ENCODE data around the gene CAMK2B. TPM values are rescaled to one million over a fixed set of nuclear protein-coding genes. Genes with fewer than 3 reads are reported as not detected.

CAMK2B gene
- polyA plus RNA-seq, 2 of the 4 experiments (the other 2 are of a cell fraction): 0.17 TPM; not detected in 1

GRCh38 chr7:44285561-44285960, 39.8 kb downstream of the CAMK2B start:
- H3K9me3 ChIP-seq: no peaks in the 10 kb centered on the region
- POLR2A ChIA-PET: no interaction called here
- no peak for ATAC-seq
- TF ChIP-seq ZC3H11A (IDR thresholded peaks at IDR 0.05) (no peak), MYC (IDR thresholded peaks at IDR 0.05; ENCODE audit: borderline replicate concordance, low read length) (no peak), EHMT2 (IDR thresholded peaks at IDR 0.05; ENCODE audit: low read depth) (no peak)
- FAIRE-seq: no peak
- no peak overlapping the region for H3K4me3 ChIP-seq
- H3K4me1 ChIP-seq: no peaks in the 10 kb centered on the region
- no peak for DNase-seq (ENCODE audit: low read depth in 1 of 2, low spot score in 1 of 2)
- no peak overlapping the region for H3K27ac ChIP-seq
- CTCF ChIA-PET: interaction anchor here (0.8 kb wide), 1 partner anchor 297 kb away, joined by 3 read pairs; no protein-coding TSS in a partner anchor
- 40% methylated on average over 22 of the region's 24 CpGs for WGBS (ENCODE audit: missing lambda C conversion rate)
- H3K4me2 ChIP-seq: no peak overlapping the region

DNA sequence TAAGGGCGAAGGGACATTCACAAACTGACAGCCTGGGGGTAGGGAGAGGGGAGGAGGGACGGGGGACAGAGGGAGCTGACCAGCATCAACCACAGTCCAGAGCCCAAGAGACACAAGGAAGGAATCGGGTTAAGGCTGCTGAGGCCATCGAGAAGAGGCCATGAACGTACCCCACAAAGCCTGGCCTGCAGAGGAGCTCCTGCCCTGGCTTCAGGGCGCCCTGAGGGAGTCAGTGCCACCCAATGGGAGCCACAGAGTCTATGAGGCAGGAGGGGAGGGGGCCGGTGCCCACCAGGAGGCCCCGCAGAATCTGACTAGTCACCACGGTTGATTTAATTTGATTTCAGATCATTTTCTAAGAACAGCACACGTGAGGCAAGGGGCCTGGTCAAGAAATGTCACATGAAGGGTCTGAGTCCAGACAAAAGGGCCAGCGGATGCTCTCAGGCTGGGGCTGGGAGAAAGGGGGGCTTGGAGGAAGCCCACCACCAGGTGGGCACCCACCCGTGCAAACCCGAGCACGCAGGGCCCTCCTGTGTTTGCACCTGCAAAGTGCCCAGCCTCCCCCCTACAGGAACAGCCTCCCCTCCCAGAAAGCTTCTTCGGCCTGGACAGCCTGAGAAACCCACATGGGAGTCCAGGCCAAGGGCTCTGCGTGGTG, 40.4 kb downstream of the CAMK2B start:
- POLR2A ChIA-PET: no interaction called here
- FAIRE-seq: no peak
- Histone ChIP-seq H3K9me3 (no peaks in the 10 kb centered on the region), H3K27ac (no peak overlapping the region), H3K4me2 (no peak overlapping the region), H3K4me1 (no peaks in the 10 kb centered on the region), H3K4me3 (no peak overlapping the region)
- CTCF ChIA-PET: interaction anchor here (0.8 kb wide), 1 partner anchor 298 kb away, joined by 3 read pairs; no protein-coding TSS in a partner anchor
- WGBS (ENCODE audit: missing lambda C conversion rate): 70% methylated on average over 16 of the region's 16 CpGs
- ATAC-seq: no peak
- no peak for TF ChIP-seq POLR2AphosphoS2 (conservative IDR thresholded peaks at IDR 0.05; ENCODE audit: low read length)
- DNase-seq (ENCODE audit: low read depth in 1 of 2, low spot score in 1 of 2): no peak

DNA sequence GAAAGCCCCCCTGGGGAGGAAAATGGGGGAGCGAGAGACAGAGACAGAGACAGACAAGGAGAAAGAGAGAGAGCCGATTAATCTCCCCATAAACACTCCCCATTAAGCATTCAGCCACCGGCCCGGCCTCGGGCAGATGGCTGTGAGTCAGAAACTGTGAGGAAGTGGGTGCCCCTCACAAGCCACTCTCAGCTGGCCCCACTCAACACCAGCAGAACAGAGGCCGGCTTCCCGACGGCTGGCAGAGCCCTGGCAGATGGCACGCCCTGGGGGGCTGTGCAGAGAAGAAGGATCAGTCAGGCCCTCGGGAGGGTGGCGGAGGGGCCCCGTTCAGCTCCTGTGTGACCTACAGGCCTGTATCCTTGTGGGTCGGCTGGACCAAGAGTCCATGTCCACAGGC, 41.2 kb downstream of the CAMK2B start:
- CTCF ChIA-PET: no interaction called here

DNA sequence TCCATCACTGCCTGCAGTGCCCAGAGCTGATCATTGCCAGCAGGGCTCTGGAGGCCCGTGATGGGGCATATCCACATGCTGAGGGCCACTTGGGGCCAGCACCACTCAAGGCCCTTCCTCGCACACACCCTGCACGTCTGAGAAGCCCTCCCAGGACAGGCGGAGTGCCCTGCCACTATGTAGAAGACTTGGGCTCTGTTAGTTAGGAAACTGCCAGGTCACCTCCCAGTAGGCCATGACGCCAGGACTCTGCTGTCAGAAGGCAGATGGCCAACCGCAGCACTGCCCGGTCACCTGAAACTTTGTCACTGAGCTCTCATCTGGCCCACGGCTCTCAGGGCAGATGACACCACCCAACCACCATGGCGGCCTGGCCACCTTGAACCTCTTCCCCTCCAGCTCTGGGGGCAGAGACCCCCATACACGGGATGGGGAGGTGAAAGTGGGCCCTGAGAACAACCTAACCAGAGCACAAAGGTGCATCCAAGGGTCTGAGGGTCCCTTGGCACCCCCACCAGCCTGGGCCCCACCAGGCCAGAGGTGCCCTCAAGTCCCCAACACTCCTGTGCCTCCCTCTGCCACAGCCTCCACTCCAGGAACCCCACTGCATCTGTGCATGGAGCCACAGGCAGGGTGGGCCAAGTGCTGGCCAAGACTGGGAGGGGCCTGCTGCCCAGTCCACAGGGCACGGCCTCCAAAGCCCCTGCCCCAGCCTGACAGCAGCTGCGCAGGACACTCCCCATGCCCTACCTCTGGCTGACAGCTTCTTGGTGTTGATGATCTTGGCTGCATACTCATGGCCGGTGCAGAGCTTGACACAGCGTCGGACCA, 41.8 kb downstream of the CAMK2B start:
- Histone ChIP-seq H3K4me2 (no peak overlapping the region), H3K27ac (no peak overlapping the region), H3K9me3 (no peaks in the 10 kb centered on the region), H3K4me3 (no peak overlapping the region), H3K4me1 (no peaks in the 10 kb centered on the region)
- ChIA-PET CTCF (no interaction called here), POLR2A (no interaction called here)
- no peak for ATAC-seq
- DNase-seq (ENCODE audit: low read depth in 1 of 2, low spot score in 1 of 2): no peak
- WGBS (ENCODE audit: missing lambda C conversion rate): 66% methylated on average over 14 of the region's 15 CpGs
- FAIRE-seq: no peak
- TF ChIP-seq REST (IDR thresholded peaks at IDR 0.05) (no peak), NR3C1 (IDR thresholded peaks at IDR 0.05) (no peak), BHLHE40 (IDR thresholded peaks at IDR 0.05; ENCODE audit: low read depth, low read length) (no peak), NPAS2 (CRISPR knock-in tag; IDR thresholded peaks at IDR 0.05; ENCODE audit: borderline replicate concordance) (no peak), ATOH8 (CRISPR knock-in tag; IDR thresholded peaks at IDR 0.05; ENCODE audit: low read depth) (no peak), PBX3 (IDR thresholded peaks at IDR 0.05) (no peak), KDM5A (IDR thresholded peaks at IDR 0.05) (no peak), HMGXB4 (CRISPR knock-in tag; IDR thresholded peaks at IDR 0.05; ENCODE audit: borderline replicate concordance) (no peak), HOXA7 (CRISPR knock-in tag; IDR thresholded peaks at IDR 0.05) (no peak), HEYL (CRISPR knock-in tag; IDR thresholded peaks at IDR 0.05) (no peak)
- TF ChIP-seq, protein P1, sequence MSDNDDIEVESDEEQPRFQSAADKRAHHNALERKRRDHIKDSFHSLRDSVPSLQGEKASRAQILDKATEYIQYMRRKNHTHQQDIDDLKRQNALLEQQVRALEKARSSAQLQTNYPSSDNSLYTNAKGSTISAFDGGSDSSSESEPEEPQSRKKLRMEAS (IDR thresholded peaks at IDR 0.05): no peak

More for the DNA sequence above, 41.2 kb downstream of the CAMK2B start:
- H3K27ac ChIP-seq: no peak overlapping the region
- 80% methylated on average over 6 of the region's 13 CpGs for WGBS (ENCODE audit: missing lambda C conversion rate)
- no peaks in the 10 kb centered on the region for H3K9me3 ChIP-seq
- POLR2A ChIA-PET: no interaction called here
- ATAC-seq (no peak), FAIRE-seq (no peak), DNase-seq (ENCODE audit: low read depth in 1 of 2, low spot score in 1 of 2) (no peak)
- H3K4me3 ChIP-seq: no peak overlapping the region
- H3K4me1 ChIP-seq: no peaks in the 10 kb centered on the region
- no peak overlapping the region for H3K4me2 ChIP-seq
- TF ChIP-seq FOSL2 (IDR thresholded peaks at IDR 0.05) (no peak), FOSL2 (CRISPR knock-in tag; IDR thresholded peaks at IDR 0.05) (no peak), RNF2 (IDR thresholded peaks at IDR 0.05; ENCODE audit: borderline replicate concordance, low read depth) (no peak), HOXB13 (CRISPR knock-in tag; IDR thresholded peaks at IDR 0.05; ENCODE audit: low read depth) (no peak), JUNB (IDR thresholded peaks at IDR 0.05) (no peak), SMC3 (IDR thresholded peaks at IDR 0.05) (no peak), MAFK (IDR thresholded peaks at IDR 0.05; ENCODE audit: partially characterized antibody) (no peak), TFCP2L1 (CRISPR knock-in tag; IDR thresholded peaks at IDR 0.05) (no peak), SREBF2 (IDR thresholded peaks at IDR 0.05) (no peak), NR3C1 (IDR thresholded peaks at IDR 0.05) (no peak), HOXB5 (CRISPR knock-in tag; IDR thresholded peaks at IDR 0.05) (no peak), HDAC2 (IDR thresholded peaks at IDR 0.05) (no peak), FOXS1 (CRISPR knock-in tag; IDR thresholded peaks at IDR 0.05) (no peak), HEYL (CRISPR knock-in tag; IDR thresholded peaks at IDR 0.05) (no peak), PHF8 (IDR thresholded peaks at IDR 0.05; ENCODE audit: borderline replicate concordance, low read depth) (no peak), MYC (IDR thresholded peaks at IDR 0.05; ENCODE audit: borderline replicate concordance, low read length) (no peak), CBX8 (IDR thresholded peaks at IDR 0.05) (no peak), EHMT2 (IDR thresholded peaks at IDR 0.05; ENCODE audit: low read depth) (no peak), ZC3H11A (IDR thresholded peaks at IDR 0.05) (no peak), ESRRA (IDR thresholded peaks at IDR 0.05; ENCODE audit: borderline replicate concordance, low read length) (no peak)
